ENCODE data around the gene S1PR2. TPM values are rescaled to one million over a fixed set of nuclear protein-coding genes. Genes with fewer than 3 reads are reported as not detected.
A peak's percentile ranks its signal among the peaks of the same experiment; 100 is the strongest.

Gene S1PR2
- total and polyA plus RNA-seq, 9 of the 15 experiments (the other 6 are each of a cell fraction or from before 2014, with no cell fraction given) = 1.5 to 3.9 (median 2.0) TPM

GRCh38 chr19:10231612-10232228 lies 589 bp upstream of the S1PR2 start (continued):
- TF ChIP-seq CHD7 (IDR thresholded peaks at IDR 0.05; ENCODE audit: low read depth, low read length) (no peak), NR2C1 (IDR thresholded peaks at IDR 0.05) (no peak), NR2C1 (tag; IDR thresholded peaks at IDR 0.05) (no peak), POLR2AphosphoS5 (IDR thresholded peaks at IDR 0.05; ENCODE audit: control insufficient read depth, insufficient read depth, low read depth, low read length) (no peak), E2F6 (IDR thresholded peaks at IDR 0.05; ENCODE audit: borderline replicate concordance in 1 of 2, extremely low read depth in 1 of 2, insufficient read depth in 1 of 2, insufficient read length in 1 of 2, low read depth in 1 of 2, low read length in 1 of 2, poor library complexity in 1 of 2, severe bottlenecking in 1 of 2) (peak in 1 of 2 experiments; percentile 9), CHD2 (IDR thresholded peaks at IDR 0.05; ENCODE audit: low read depth, low read length) (no peak), FOXA1 (IDR thresholded peaks at IDR 0.05; ENCODE audit: borderline replicate concordance) (no peak), MECOM (CRISPR knock-in tag; IDR thresholded peaks at IDR 0.05) (no peak), GATAD2B (IDR thresholded peaks at IDR 0.05; ENCODE audit: borderline replicate concordance) (no peak), PYGO2 (tag; IDR thresholded peaks at IDR 0.05) (no peak), RFX7 (CRISPR knock-in tag; IDR thresholded peaks at IDR 0.05) (no peak), HDGF (IDR thresholded peaks at IDR 0.05) (no peak), ZNF354B (CRISPR knock-in tag; IDR thresholded peaks at IDR 0.05) (no peak), DACH1 (IDR thresholded peaks at IDR 0.05; ENCODE audit: partially characterized antibody) (no peak), SP1 (CRISPR knock-in tag; IDR thresholded peaks at IDR 0.05) (peak; percentile 54; the same call in 1 of the 2 replicates), ZBTB12 (CRISPR knock-in tag; IDR thresholded peaks at IDR 0.05) (peak; percentile 59; the same call in 1 of the 2 replicates)

Data from K562 (cell line).